ENCODE measurements around the gene ESAM. TPM values are rescaled to one million over a fixed set of nuclear protein-coding genes. Genes with fewer than 3 reads are reported as not detected.

ESAM gene
- total RNA-seq, 1 donor from 2014 or later: 0.54 TPM

GRCh38 chr11:124753624-124754023 lies 8.5 kb downstream of the ESAM start:
- Mint-ChIP-seq H3K4me3 (ENCODE audit: unreplicated experiment) (no peak overlapping the region), H3K4me1 (ENCODE audit: low read depth, unreplicated experiment) (peaks cover 10% of the 10 kb centered on the region), H3K27me3 (ENCODE audit: unreplicated experiment) (peaks cover 54% of the 10 kb centered on the region), H3K36me3 (ENCODE audit: unreplicated experiment) (no peaks in the 10 kb centered on the region), H3K27ac (ENCODE audit: unreplicated experiment) (no peak overlapping the region), H3K9me3 (ENCODE audit: unreplicated experiment) (peaks cover 6% of the 10 kb centered on the region)
- DNase-seq: no peak
- no peak for TF ChIP-seq CTCF (IDR thresholded peaks at IDR 0.05; ENCODE audit: partially characterized antibody, unreplicated experiment)

- Mint-ChIP-seq H3K4me3 (ENCODE audit: unreplicated experiment) (no peak overlapping the region), H3K36me3 (ENCODE audit: unreplicated experiment) (no peaks in the 10 kb centered on the region), H3K27me3 (ENCODE audit: unreplicated experiment) (peaks cover 52% of the 10 kb centered on the region), H3K9me3 (ENCODE audit: unreplicated experiment) (peaks cover 6% of the 10 kb centered on the region), H3K4me1 (ENCODE audit: low read depth, unreplicated experiment) (peaks cover 8% of the 10 kb centered on the region), H3K27ac (ENCODE audit: unreplicated experiment) (no peak overlapping the region)
- DNase-seq: no peak
- TF ChIP-seq CTCF (IDR thresholded peaks at IDR 0.05; ENCODE audit: partially characterized antibody, unreplicated experiment): no peak
Observed at GRCh38 chr11:124753205-124753604, 8.9 kb downstream of the ESAM start.

- Mint-ChIP-seq H3K9me3 (ENCODE audit: unreplicated experiment) (peaks cover 6% of the 10 kb centered on the region), H3K36me3 (ENCODE audit: unreplicated experiment) (no peaks in the 10 kb centered on the region), H3K4me1 (ENCODE audit: low read depth, unreplicated experiment) (peaks cover 9% of the 10 kb centered on the region), H3K4me3 (ENCODE audit: unreplicated experiment) (no peak overlapping the region), H3K27me3 (ENCODE audit: unreplicated experiment) (peaks cover 52% of the 10 kb centered on the region), H3K27ac (ENCODE audit: unreplicated experiment) (no peak overlapping the region)
- no peak for DNase-seq
- no peak for TF ChIP-seq CTCF (IDR thresholded peaks at IDR 0.05; ENCODE audit: partially characterized antibody, unreplicated experiment)
Observed at GRCh38 chr11:124752471-124753102, 9.5 kb downstream of the ESAM start.

- H3K9me3 Mint-ChIP-seq (ENCODE audit: unreplicated experiment): peaks cover 6% of the 10 kb centered on the region
- peaks cover 9% of the 10 kb centered on the region for H3K4me1 Mint-ChIP-seq (ENCODE audit: low read depth, unreplicated experiment)
- no peaks in the 10 kb centered on the region for H3K36me3 Mint-ChIP-seq (ENCODE audit: unreplicated experiment)
- no peak for DNase-seq
- no peak within 1 kb of the TSS for H3K4me3 Mint-ChIP-seq (ENCODE audit: unreplicated experiment)
- no peak for TF ChIP-seq CTCF (IDR thresholded peaks at IDR 0.05; ENCODE audit: partially characterized antibody, unreplicated experiment)
- no peak within 1 kb of the TSS for H3K27ac Mint-ChIP-seq (ENCODE audit: unreplicated experiment)
- peaks cover 49% of the 10 kb centered on the region for H3K27me3 Mint-ChIP-seq (ENCODE audit: unreplicated experiment)
Observed at GRCh38 chr11:124751741-124752470, 10.2 kb downstream of the ESAM start, which contains the start of gene VSIG2. Gene VSIG2, minus strand, starts transcription at chr11:124752255. Its CDS starts 118 bp downstream, at chr11:124752137.

- peaks cover 6% of the 10 kb centered on the region for H3K9me3 Mint-ChIP-seq (ENCODE audit: unreplicated experiment)
- no peaks in the 10 kb centered on the region for H3K36me3 Mint-ChIP-seq (ENCODE audit: unreplicated experiment)
- peaks cover 9% of the 10 kb centered on the region for H3K4me1 Mint-ChIP-seq (ENCODE audit: low read depth, unreplicated experiment)
- no peak for TF ChIP-seq CTCF (IDR thresholded peaks at IDR 0.05; ENCODE audit: partially characterized antibody, unreplicated experiment)
- DNase-seq: peak; percentile 22
- no peak overlapping the region for H3K27ac Mint-ChIP-seq (ENCODE audit: unreplicated experiment)
- peaks cover 50% of the 10 kb centered on the region for H3K27me3 Mint-ChIP-seq (ENCODE audit: unreplicated experiment)
- no peak overlapping the region for H3K4me3 Mint-ChIP-seq (ENCODE audit: unreplicated experiment)
Observed at GRCh38 chr11:124751391-124751740, 10.7 kb downstream of the ESAM start.

Measured in glutamatergic neuron (in vitro differentiated cells).